ENCODE data around the gene HBQ1.
"Not testable (repeated sequence)": the region's sequence is repeated elsewhere in the genome, so short reads cannot be mapped to it uniquely, and the experiment has no call there.

HBQ1 gene

DNA sequence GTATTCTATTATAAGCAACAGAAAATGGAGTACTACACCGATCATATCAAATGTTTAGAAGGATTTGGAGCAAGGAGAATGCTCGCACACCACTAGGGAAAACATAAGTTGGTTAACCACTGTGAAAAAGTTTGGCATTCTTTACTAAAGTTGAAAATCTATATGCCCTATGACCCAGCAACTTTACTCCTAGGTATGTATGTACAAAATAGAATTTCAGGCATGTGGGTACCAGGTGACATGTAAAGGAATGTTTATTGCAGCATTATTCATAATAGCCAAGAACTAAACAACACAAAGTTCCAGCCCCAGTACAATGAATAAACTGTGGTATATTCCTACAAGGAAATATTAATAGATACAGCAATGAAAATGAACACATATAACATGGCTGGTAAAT lies 33.6 kb upstream of the HBQ1 start:
- Histone ChIP-seq H3K27ac (ENCODE audit: low read depth, low read length) (no peak overlapping the region), H3K27me3 (ENCODE audit: insufficient read depth, low read length) (no peaks in the 10 kb centered on the region), H2AFZ (ENCODE audit: low read length, unreplicated experiment) (no peak overlapping the region), H3K4me1 (ENCODE audit: control insufficient read depth, insufficient read depth, low read length, unreplicated experiment) (peaks cover 7% of the 10 kb centered on the region), H3K36me3 (ENCODE audit: insufficient read depth, low read length) (no peaks in the 10 kb centered on the region), H3K79me2 (ENCODE audit: control insufficient read depth, insufficient read depth, low read length, unreplicated experiment) (no peaks in the 10 kb centered on the region), H3K4me3 (ENCODE audit: low read depth, low read length) (no peak overlapping the region)

DNA sequence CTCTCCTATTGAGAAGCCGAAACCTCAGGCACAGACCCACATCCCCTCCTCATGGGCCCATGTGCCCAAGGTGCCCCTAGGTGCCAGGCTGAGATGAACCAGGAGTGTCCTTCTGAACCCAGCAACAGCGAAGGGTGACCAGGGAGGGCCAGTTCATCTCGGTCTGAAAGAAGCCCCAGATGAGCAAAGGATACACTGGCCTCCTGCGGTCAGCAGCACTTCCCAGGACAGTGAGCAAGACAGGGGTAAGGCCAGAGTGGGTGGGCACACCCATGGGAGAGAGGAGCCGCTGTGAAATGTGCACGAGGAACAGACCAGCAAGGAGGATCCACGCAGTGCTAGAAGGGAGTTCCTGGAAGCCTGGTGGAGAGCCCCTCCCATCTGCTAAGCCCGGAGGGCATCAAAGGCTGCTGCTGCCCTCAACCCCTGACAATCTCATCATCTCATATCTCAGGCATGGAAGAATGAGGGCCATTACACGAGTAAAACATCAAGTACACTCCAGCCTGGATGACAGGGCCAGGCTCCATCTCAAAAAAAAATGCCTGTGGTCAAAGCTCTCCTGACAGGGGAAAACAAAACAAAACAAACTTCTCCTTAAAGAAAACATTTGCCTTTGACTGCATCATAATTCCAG lies 31.1 kb upstream of the HBQ1 start:
- H3K36me3 ChIP-seq (ENCODE audit: insufficient read depth, low read length), result no peaks in the 10 kb centered on the region
- H3K27me3 ChIP-seq (ENCODE audit: insufficient read depth, low read length), result no peaks in the 10 kb centered on the region; the same call in 1 of the 2 replicates
- no peak overlapping the region for H3K27ac ChIP-seq (ENCODE audit: low read depth, low read length)
- no peaks in the 10 kb centered on the region for H3K79me2 ChIP-seq (ENCODE audit: control insufficient read depth, insufficient read depth, low read length, unreplicated experiment)
- H3K4me1 ChIP-seq (ENCODE audit: control insufficient read depth, insufficient read depth, low read length, unreplicated experiment), result peaks cover 7% of the 10 kb centered on the region
- no peak overlapping the region for H3K4me3 ChIP-seq (ENCODE audit: low read depth, low read length)
- no peak overlapping the region for H2AFZ ChIP-seq (ENCODE audit: low read length, unreplicated experiment)

DNA sequence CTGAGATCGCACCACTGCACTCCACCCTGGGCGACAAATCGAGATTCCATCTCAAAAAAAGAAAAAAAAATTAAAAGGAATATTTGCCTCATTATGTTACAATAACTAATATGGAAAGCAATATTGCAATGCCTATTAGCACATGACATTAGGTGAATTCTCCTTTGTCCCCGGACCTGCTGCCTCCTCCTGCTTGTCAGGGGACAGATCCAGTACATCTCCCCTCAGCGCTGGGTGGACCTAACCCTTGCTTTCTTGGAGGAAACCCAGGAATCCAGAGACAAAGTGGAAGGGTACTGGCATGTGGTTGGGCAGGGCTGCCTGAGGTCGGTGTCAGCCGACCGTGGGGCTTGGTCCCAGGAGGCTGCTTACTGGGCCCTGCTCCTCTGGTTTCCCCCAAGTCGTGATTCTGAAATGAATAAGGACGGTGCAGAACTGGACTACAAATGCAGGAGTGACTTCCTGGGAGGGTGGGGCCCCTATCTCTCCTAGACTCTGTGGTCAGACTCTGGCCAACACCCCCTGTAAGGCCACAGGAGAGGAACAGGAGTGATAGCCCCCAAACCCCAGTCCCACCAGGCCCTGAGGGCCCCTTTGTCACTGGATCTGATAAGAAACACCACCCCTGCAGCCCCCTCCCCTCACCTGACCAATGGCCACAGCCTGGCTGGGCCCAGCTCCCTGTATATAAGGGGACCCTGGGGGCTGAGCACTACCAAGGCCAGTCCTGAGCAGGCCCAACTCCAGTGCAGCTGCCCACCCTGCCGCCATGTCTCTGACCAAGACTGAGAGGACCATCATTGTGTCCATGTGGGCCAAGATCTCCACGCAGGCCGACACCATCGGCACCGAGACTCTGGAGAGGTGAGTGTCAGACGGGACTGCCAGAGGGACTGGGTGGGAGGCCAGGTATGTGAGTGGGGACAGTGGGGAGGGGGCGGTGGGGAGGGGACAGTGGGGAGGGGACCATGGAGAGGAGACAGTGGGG lies 27.8 kb upstream of the HBQ1 start, which contains the start of gene HBZ:
Gene HBZ (plus strand): TSS at position 504 of the 988 bp plus-strand sequence. CDS start 266 bp downstream, at position 770.
- H3K27me3 ChIP-seq (ENCODE audit: insufficient read depth, low read length), result peaks cover 17% of the 10 kb centered on the region
- H2AFZ ChIP-seq (ENCODE audit: low read length, unreplicated experiment), result no peak within 1 kb of the TSS

DNA sequence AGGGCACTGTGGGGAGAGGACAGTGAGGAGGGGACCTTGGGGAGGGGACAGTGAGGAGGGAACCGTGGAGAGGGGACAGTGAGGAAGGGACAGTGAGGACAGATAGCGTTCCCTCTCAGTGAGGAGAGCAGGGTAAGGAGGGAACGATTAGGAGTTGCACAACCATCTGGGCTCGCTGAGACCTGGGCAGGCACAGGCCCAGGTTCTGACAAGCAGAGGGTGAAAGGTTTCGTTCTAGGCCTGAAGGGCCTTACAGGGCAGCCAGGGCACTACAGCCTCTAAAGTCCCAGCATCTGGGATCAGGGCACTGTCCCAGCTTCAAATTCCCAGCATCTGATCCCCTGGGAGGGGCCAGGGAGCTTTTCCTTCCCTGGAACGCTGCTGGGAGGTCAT lies 27.1 kb upstream of the HBQ1 start:
- H3K36me3 ChIP-seq (ENCODE audit: insufficient read depth, low read length); H2AFZ ChIP-seq (ENCODE audit: low read length, unreplicated experiment); H3K4me3 ChIP-seq (ENCODE audit: low read depth, low read length); H3K79me2 ChIP-seq (ENCODE audit: control insufficient read depth, insufficient read depth, low read length, unreplicated experiment); H3K27ac ChIP-seq (ENCODE audit: low read depth, low read length): not testable (repeated sequence)
- Histone ChIP-seq H3K27me3 (ENCODE audit: insufficient read depth, low read length) (peaks cover 17% of the 10 kb centered on the region), H3K4me1 (ENCODE audit: control insufficient read depth, insufficient read depth, low read length, unreplicated experiment) (peaks cover 11% of the 10 kb centered on the region)

More for the DNA sequence above, 27.8 kb upstream of the HBQ1 start, which contains the start of gene HBZ:
- Histone ChIP-seq H3K79me2 (ENCODE audit: control insufficient read depth, insufficient read depth, low read length, unreplicated experiment) (no peaks in the 10 kb centered on the region), H3K36me3 (ENCODE audit: insufficient read depth, low read length) (no peaks in the 10 kb centered on the region), H3K4me1 (ENCODE audit: control insufficient read depth, insufficient read depth, low read length, unreplicated experiment) (peaks cover 11% of the 10 kb centered on the region), H3K4me3 (ENCODE audit: low read depth, low read length) (no peak within 1 kb of the TSS), H3K27ac (ENCODE audit: low read depth, low read length) (no peak within 1 kb of the TSS)

DNA sequence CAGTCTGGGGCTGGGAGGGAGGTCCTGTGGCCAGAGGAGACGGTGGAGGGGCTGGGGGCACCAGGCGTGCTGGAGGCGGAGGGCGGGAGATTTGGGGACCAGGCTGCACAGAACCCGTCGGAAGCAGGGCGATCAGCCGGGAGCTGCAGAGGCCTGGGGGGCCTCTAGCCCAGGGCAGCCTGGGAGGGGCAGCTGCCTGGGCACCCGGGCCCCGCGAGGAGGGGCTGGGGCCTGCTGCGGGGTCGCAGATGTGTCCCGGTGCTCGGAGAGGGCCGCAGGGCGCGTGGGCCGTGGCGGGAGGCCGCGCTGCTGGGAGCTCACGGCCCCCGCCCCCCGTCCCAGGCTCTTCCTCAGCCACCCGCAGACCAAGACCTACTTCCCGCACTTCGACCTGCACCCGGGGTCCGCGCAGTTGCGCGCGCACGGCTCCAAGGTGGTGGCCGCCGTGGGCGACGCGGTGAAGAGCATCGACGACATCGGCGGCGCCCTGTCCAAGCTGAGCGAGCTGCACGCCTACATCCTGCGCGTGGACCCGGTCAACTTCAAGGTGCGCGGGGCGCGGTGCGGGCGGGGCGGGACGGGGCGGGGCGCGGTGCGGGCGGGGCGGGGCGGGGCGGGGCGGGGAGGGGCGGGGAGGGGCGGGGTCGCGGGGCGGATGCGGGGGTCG lies 26.6 kb upstream of the HBQ1 start:
- peaks cover 10% of the 10 kb centered on the region for H3K4me1 ChIP-seq (ENCODE audit: control insufficient read depth, insufficient read depth, low read length, unreplicated experiment)
- not testable (repeated sequence) for H3K36me3 ChIP-seq (ENCODE audit: insufficient read depth, low read length); H3K4me3 ChIP-seq (ENCODE audit: low read depth, low read length); H2AFZ ChIP-seq (ENCODE audit: low read length, unreplicated experiment); H3K27ac ChIP-seq (ENCODE audit: low read depth, low read length); H3K79me2 ChIP-seq (ENCODE audit: control insufficient read depth, insufficient read depth, low read length, unreplicated experiment)
- peaks cover 21% of the 10 kb centered on the region for H3K27me3 ChIP-seq (ENCODE audit: insufficient read depth, low read length)

DNA sequence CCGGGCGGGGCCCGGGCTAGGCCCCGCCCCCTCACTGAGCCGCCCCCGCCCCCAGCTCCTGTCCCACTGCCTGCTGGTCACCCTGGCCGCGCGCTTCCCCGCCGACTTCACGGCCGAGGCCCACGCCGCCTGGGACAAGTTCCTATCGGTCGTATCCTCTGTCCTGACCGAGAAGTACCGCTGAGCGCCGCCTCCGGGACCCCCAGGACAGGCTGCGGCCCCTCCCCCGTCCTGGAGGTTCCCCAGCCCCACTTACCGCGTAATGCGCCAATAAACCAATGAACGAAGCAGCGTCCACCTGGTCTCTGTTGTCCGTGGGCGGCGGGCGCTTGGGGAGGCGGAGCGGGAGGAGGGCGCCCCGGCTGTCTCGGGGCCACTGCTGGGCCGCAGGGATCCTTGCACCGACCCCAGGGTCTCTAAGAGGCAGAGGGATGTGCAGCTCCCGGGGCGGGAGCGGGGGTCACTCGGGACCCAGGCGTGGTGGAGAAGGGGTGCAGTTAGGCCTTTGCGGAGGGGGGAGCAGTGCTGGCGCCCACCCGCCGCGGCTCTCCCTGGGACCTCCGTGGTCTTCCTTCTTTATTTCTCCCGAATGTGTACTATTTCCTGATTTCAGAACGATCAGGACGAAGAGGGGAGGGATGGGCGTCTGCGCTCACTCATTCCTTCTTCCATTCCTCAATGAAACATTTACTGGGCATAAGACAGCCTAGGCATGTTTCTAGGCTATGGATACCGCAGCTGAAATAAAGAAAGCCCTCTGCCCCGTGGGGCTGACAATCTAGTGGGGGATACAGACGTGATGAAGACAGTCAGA lies 25.8 kb upstream of the HBQ1 start:
- peak overlapping the region; percentile 71 for H3K4me3 ChIP-seq (ENCODE audit: low read depth, low read length)
- no peak overlapping the region for H3K27ac ChIP-seq (ENCODE audit: low read depth, low read length)
- H3K79me2 ChIP-seq (ENCODE audit: control insufficient read depth, insufficient read depth, low read length, unreplicated experiment), result no peaks in the 10 kb centered on the region
- peaks cover 21% of the 10 kb centered on the region for H3K27me3 ChIP-seq (ENCODE audit: insufficient read depth, low read length)
- H3K4me1 ChIP-seq (ENCODE audit: control insufficient read depth, insufficient read depth, low read length, unreplicated experiment), result peaks cover 4% of the 10 kb centered on the region
- peak overlapping the region; percentile 90 for H2AFZ ChIP-seq (ENCODE audit: low read length, unreplicated experiment)
- no peaks in the 10 kb centered on the region for H3K36me3 ChIP-seq (ENCODE audit: insufficient read depth, low read length)

DNA sequence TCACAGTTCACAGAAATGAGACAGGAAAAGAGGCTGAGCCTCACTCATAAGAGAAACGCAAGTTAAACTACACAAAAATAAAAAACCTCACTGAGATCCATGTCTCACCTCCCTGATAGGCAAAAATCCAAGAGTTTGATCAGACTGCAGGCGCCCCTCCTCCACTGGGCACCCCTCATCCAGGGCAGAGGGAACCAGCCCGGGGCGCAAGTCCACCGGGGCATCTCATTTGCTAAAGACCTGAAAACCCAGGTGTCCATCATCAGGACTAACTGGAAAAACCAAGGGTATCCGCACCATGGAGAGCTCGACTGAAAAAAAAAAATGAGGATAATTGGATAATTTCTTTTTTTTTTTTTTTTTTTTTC lies 25.2 kb upstream of the HBQ1 start:
- Histone ChIP-seq H3K36me3 (ENCODE audit: insufficient read depth, low read length) (no peaks in the 10 kb centered on the region), H2AFZ (ENCODE audit: low read length, unreplicated experiment) (no peak overlapping the region), H3K4me1 (ENCODE audit: control insufficient read depth, insufficient read depth, low read length, unreplicated experiment) (peaks cover 4% of the 10 kb centered on the region), H3K79me2 (ENCODE audit: control insufficient read depth, insufficient read depth, low read length, unreplicated experiment) (no peaks in the 10 kb centered on the region), H3K27me3 (ENCODE audit: insufficient read depth, low read length) (peaks cover 21% of the 10 kb centered on the region), H3K27ac (ENCODE audit: low read depth, low read length) (no peak overlapping the region), H3K4me3 (ENCODE audit: low read depth, low read length) (peak overlapping the region; percentile 71)

DNA sequence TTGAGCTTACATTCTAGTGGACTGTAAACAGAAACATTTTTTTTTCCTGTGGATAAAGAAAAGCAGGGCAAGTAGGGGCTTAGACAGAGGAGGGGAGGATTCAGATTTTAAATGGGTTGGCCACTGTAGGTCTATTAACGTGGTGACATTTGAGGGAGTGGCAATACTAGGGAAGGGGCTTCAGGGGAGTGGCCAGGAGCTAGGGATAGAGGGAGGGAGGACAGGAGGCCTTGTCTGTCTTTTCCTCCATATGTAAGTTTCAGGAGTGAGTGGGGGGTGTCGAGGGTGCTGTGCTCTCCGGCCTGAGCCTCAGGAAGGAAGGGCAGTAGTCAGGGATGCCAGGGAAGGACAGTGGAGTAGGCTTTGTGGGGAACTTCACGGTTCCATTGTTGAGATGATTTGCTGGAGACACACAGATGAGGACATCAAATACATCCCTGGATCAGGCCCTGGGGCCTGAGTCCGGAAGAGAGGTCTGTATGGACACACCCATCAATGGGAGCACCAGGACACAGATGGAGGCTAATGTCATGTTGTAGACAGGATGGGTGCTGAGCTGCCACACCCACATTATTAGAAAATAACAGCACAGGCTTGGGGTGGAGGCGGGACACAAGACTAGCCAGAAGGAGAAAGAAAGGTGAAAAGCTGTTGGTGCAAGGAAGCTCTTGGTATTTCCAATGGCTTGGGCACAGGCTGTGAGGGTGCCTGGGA lies 21.0 kb upstream of the HBQ1 start:
- no peak overlapping the region for H3K27ac ChIP-seq (ENCODE audit: low read depth, low read length)
- no peaks in the 10 kb centered on the region for H3K36me3 ChIP-seq (ENCODE audit: insufficient read depth, low read length)
- peaks cover 24% of the 10 kb centered on the region for H3K27me3 ChIP-seq (ENCODE audit: insufficient read depth, low read length)
- no peaks in the 10 kb centered on the region for H3K79me2 ChIP-seq (ENCODE audit: control insufficient read depth, insufficient read depth, low read length, unreplicated experiment)
- peaks cover 4% of the 10 kb centered on the region for H3K4me1 ChIP-seq (ENCODE audit: control insufficient read depth, insufficient read depth, low read length, unreplicated experiment)
- no peak overlapping the region for H2AFZ ChIP-seq (ENCODE audit: low read length, unreplicated experiment)
- no peak overlapping the region for H3K4me3 ChIP-seq (ENCODE audit: low read depth, low read length)

DNA sequence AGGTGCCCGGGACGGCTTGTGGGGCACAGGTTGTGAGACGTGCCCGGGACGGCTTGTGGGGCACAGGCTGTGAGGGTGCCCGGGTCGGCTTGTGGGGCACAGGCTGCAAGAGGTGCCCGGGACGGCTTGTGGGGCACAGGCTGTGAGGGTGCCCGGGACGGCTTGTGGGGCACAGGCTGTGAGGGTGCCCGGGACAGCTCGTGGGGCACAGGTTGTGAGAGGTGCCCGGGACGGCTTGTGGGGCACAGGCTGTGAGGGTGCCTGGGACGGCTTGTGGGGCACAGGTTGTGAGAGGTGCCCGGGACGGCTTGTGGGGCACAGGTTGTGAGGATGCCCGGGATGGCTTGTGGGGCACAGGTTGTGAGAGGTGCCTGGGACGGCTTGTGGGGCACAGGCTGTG lies 20.0 kb upstream of the HBQ1 start:
- H3K36me3 ChIP-seq (ENCODE audit: insufficient read depth, low read length); H2AFZ ChIP-seq (ENCODE audit: low read length, unreplicated experiment); H3K79me2 ChIP-seq (ENCODE audit: control insufficient read depth, insufficient read depth, low read length, unreplicated experiment); H3K27ac ChIP-seq (ENCODE audit: low read depth, low read length); H3K4me1 ChIP-seq (ENCODE audit: control insufficient read depth, insufficient read depth, low read length, unreplicated experiment); H3K4me3 ChIP-seq (ENCODE audit: low read depth, low read length): not testable (repeated sequence)
- peaks cover 19% of the 10 kb centered on the region for H3K27me3 ChIP-seq (ENCODE audit: insufficient read depth, low read length)
